ENCODE data around the gene TSGA10.

GRCh38 chr2:99188357-99188756 is 33.6 kb upstream of the TSGA10 start:
- TF ChIP-seq CTCF (IDR thresholded peaks at IDR 0.05) (no peak), POLR2A (IDR thresholded peaks at IDR 0.05) (no peak)

Data from testis (tissue), 2 donors.